ENCODE measurements around the gene BBS9. TPM values are rescaled to one million over a fixed set of nuclear protein-coding genes. Genes with fewer than 3 reads are reported as not detected.

BBS9 gene
- total RNA-seq, 1 donor from 2014 or later: 51.7 TPM

DNA sequence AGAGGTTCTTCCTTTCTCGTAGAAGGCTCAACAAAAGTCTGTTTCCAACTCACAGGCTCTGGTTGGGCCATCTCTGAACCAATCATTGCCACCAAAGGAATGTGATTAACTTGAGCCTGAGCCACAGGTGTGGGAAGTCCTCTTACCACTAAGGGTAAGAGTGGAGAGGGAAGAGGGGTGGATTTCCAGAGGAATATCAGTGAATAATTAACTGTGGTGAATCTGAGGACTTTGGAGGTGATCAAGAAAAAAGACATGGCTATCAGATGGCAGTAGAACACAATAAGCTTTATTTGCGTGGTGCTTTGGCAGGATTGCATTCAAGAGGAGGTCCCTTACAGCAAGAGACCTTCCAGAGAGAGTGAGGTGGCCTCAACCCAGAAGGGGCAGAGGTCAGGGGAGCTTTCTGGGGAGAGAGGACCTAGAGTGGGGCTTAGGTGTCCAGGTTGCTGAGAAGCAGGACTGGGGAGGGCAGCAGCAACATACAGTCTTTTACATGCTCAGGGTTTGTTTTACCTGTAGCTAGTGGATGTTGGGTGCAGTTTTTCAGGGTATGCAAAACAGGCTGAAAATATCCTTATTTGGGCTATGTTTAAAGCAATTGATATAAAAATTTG is 61.4 kb downstream of the BBS9 start:
- no peaks in the 10 kb centered on the region for H3K36me3 ChIP-seq (ENCODE audit: control insufficient read depth in 3 of 3, insufficient read depth in 3 of 3, low read length in 3 of 3)
- H3K9me3 ChIP-seq (ENCODE audit: control insufficient read depth in 3 of 3, low read length in 3 of 3): no peaks in the 10 kb centered on the region
- no peak overlapping the region for H3K9ac ChIP-seq (ENCODE audit: low read depth in 1 of 3, low read length in 3 of 3)
- H3K4me1 ChIP-seq (ENCODE audit: control insufficient read depth in 3 of 3, insufficient read depth in 3 of 3, low read length in 3 of 3): no peaks in the 10 kb centered on the region
- H3K4me3 ChIP-seq (ENCODE audit: low read length in 3 of 3): no peak overlapping the region
- H3K27me3 ChIP-seq (ENCODE audit: control insufficient read depth in 3 of 3, insufficient read depth in 3 of 3, low read length in 3 of 3): no peaks in the 10 kb centered on the region
- H3K27ac ChIP-seq (ENCODE audit: low read depth, low read length): no peak overlapping the region

GRCh38 chr7:33191340-33191739 is 62.0 kb downstream of the BBS9 start:
- no peak overlapping the region for H3K9ac ChIP-seq (ENCODE audit: low read depth in 1 of 3, low read length in 3 of 3)
- H3K4me3 ChIP-seq (ENCODE audit: low read length in 3 of 3): no peak overlapping the region
- H3K4me1 ChIP-seq (ENCODE audit: control insufficient read depth in 3 of 3, insufficient read depth in 3 of 3, low read length in 3 of 3): peaks cover 2 to 4% (median 3%) of the 10 kb centered on the region in 3 donors
- H3K27ac ChIP-seq (ENCODE audit: low read depth, low read length): no peak overlapping the region
- no peaks in the 10 kb centered on the region for H3K9me3 ChIP-seq (ENCODE audit: control insufficient read depth in 3 of 3, low read length in 3 of 3)
- H3K36me3 ChIP-seq (ENCODE audit: control insufficient read depth in 3 of 3, insufficient read depth in 3 of 3, low read length in 3 of 3): no peaks in the 10 kb centered on the region
- H3K27me3 ChIP-seq (ENCODE audit: control insufficient read depth in 3 of 3, insufficient read depth in 3 of 3, low read length in 3 of 3): no peaks in the 10 kb centered on the region

GRCh38 chr7:33192695-33193291 is 63.4 kb downstream of the BBS9 start:
- Histone ChIP-seq H3K9ac (ENCODE audit: low read depth in 1 of 3, low read length in 3 of 3) (no peak overlapping the region), H3K4me1 (ENCODE audit: control insufficient read depth in 3 of 3, insufficient read depth in 3 of 3, low read length in 3 of 3) (peaks cover 3 to 5% (median 4%) of the 10 kb centered on the region in 3 donors), H3K27ac (ENCODE audit: low read depth, low read length) (no peak overlapping the region), H3K9me3 (ENCODE audit: control insufficient read depth in 3 of 3, low read length in 3 of 3) (no peaks in the 10 kb centered on the region), H3K4me3 (ENCODE audit: low read length in 3 of 3) (no peak overlapping the region), H3K36me3 (ENCODE audit: control insufficient read depth in 3 of 3, insufficient read depth in 3 of 3, low read length in 3 of 3) (no peaks in the 10 kb centered on the region), H3K27me3 (ENCODE audit: control insufficient read depth in 3 of 3, insufficient read depth in 3 of 3, low read length in 3 of 3) (no peaks in the 10 kb centered on the region)

DNA sequence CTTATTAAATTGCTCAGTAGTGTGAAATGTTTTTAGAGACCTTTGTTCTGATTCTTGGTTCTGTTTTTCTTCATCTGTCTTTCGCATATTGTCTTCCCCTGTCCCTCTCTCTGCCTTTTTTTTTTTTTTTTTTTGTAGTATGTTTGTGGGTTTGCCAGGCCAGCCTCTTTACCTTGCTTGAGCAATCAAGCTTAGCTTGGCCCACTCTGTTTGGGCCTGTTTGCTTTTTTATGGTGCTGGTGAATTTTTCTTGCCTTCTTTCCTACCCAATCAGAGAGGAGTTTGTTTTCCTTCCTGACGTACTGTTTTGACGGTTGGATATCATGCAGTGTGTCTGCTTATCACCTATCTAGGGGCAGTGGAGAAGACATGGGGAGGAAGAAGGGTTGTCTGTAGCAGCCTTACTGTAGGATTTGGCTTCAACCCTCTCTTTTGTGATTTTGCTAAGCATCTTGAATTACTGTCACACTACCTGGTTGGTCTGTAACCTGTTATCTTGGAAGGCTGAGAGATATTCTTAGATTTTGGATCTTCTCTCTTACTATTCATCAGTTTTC is 64.0 kb downstream of the BBS9 start:
- Histone ChIP-seq H3K27me3 (ENCODE audit: control insufficient read depth in 3 of 3, insufficient read depth in 3 of 3, low read length in 3 of 3) (no peaks in the 10 kb centered on the region), H3K4me3 (ENCODE audit: low read length in 3 of 3) (no peak overlapping the region), H3K27ac (ENCODE audit: low read depth, low read length) (no peak overlapping the region), H3K36me3 (ENCODE audit: control insufficient read depth in 3 of 3, insufficient read depth in 3 of 3, low read length in 3 of 3) (no peaks in the 10 kb centered on the region), H3K9ac (ENCODE audit: low read depth in 1 of 3, low read length in 3 of 3) (no peak overlapping the region), H3K4me1 (ENCODE audit: control insufficient read depth in 3 of 3, insufficient read depth in 3 of 3, low read length in 3 of 3) (peaks cover 3 to 5% (median 4%) of the 10 kb centered on the region in 3 donors), H3K9me3 (ENCODE audit: control insufficient read depth in 3 of 3, low read length in 3 of 3) (no peaks in the 10 kb centered on the region)

GRCh38 chr7:33195264-33195663 is 65.9 kb downstream of the BBS9 start:
- H3K4me3 ChIP-seq (ENCODE audit: low read length in 3 of 3): no peak overlapping the region
- H3K9me3 ChIP-seq (ENCODE audit: control insufficient read depth in 3 of 3, low read length in 3 of 3): no peaks in the 10 kb centered on the region
- H3K27ac ChIP-seq (ENCODE audit: low read depth, low read length): no peak overlapping the region
- no peaks in the 10 kb centered on the region for H3K36me3 ChIP-seq (ENCODE audit: control insufficient read depth in 3 of 3, insufficient read depth in 3 of 3, low read length in 3 of 3)
- no peaks in the 10 kb centered on the region for H3K27me3 ChIP-seq (ENCODE audit: control insufficient read depth in 3 of 3, insufficient read depth in 3 of 3, low read length in 3 of 3)
- H3K4me1 ChIP-seq (ENCODE audit: control insufficient read depth in 3 of 3, insufficient read depth in 3 of 3, low read length in 3 of 3): peaks cover 3 to 5% (median 4%) of the 10 kb centered on the region in 3 donors
- no peak overlapping the region for H3K9ac ChIP-seq (ENCODE audit: low read depth in 1 of 3, low read length in 3 of 3)

- peaks cover 3 to 5% (median 4%) of the 10 kb centered on the region in 3 donors for H3K4me1 ChIP-seq (ENCODE audit: control insufficient read depth in 3 of 3, insufficient read depth in 3 of 3, low read length in 3 of 3)
- H3K4me3 ChIP-seq (ENCODE audit: low read length in 3 of 3): no peak overlapping the region
- H3K9me3 ChIP-seq (ENCODE audit: control insufficient read depth in 3 of 3, low read length in 3 of 3): no peaks in the 10 kb centered on the region
- no peaks in the 10 kb centered on the region for H3K27me3 ChIP-seq (ENCODE audit: control insufficient read depth in 3 of 3, insufficient read depth in 3 of 3, low read length in 3 of 3)
- H3K9ac ChIP-seq (ENCODE audit: low read depth in 1 of 3, low read length in 3 of 3): peak overlapping the region in 1 of 3 donors; percentile 1
- no peaks in the 10 kb centered on the region for H3K36me3 ChIP-seq (ENCODE audit: control insufficient read depth in 3 of 3, insufficient read depth in 3 of 3, low read length in 3 of 3)
- no peak overlapping the region for H3K27ac ChIP-seq (ENCODE audit: low read depth, low read length)
Observed at GRCh38 chr7:33196221-33196620, 66.9 kb downstream of the BBS9 start.

GRCh38 chr7:33200282-33200681 is 70.9 kb downstream of the BBS9 start:
- Histone ChIP-seq H3K9me3 (ENCODE audit: control insufficient read depth in 3 of 3, low read length in 3 of 3) (no peaks in the 10 kb centered on the region), H3K4me1 (ENCODE audit: control insufficient read depth in 3 of 3, insufficient read depth in 3 of 3, low read length in 3 of 3) (peaks cover 3 to 5% (median 4%) of the 10 kb centered on the region in 3 donors), H3K27me3 (ENCODE audit: control insufficient read depth in 3 of 3, insufficient read depth in 3 of 3, low read length in 3 of 3) (no peaks in the 10 kb centered on the region), H3K9ac (ENCODE audit: low read depth in 1 of 3, low read length in 3 of 3) (no peak overlapping the region), H3K4me3 (ENCODE audit: low read length in 3 of 3) (no peak overlapping the region), H3K27ac (ENCODE audit: low read depth, low read length) (no peak overlapping the region), H3K36me3 (ENCODE audit: control insufficient read depth in 3 of 3, insufficient read depth in 3 of 3, low read length in 3 of 3) (no peaks in the 10 kb centered on the region)

DNA sequence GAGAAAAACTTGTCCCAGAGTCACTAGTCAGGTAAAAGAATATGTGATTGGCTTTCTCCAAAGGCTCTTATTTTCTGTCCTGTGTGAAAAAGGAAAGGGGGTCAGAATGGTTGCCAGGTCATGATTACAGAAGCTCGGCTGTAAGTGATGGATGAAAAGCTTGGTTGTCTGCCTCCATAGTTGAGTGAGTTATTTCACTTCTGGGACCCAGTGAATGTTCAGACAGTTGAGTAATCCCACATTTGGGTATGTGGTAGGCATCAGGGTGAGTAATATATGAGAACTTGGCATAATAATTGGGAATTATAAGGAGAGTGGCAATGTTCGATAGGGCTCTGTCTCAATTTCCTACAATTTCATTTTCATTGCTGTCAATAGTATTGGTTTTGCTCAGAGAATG is 72.5 kb downstream of the BBS9 start:
- no peaks in the 10 kb centered on the region for H3K27me3 ChIP-seq (ENCODE audit: control insufficient read depth in 3 of 3, insufficient read depth in 3 of 3, low read length in 3 of 3)
- H3K36me3 ChIP-seq (ENCODE audit: control insufficient read depth in 3 of 3, insufficient read depth in 3 of 3, low read length in 3 of 3): no peaks in the 10 kb centered on the region
- no peaks in the 10 kb centered on the region for H3K9me3 ChIP-seq (ENCODE audit: control insufficient read depth in 3 of 3, low read length in 3 of 3)
- no peak overlapping the region for H3K27ac ChIP-seq (ENCODE audit: low read depth, low read length)
- H3K9ac ChIP-seq (ENCODE audit: low read depth in 1 of 3, low read length in 3 of 3): no peak overlapping the region
- no peak overlapping the region for H3K4me3 ChIP-seq (ENCODE audit: low read length in 3 of 3)
- no peaks in the 10 kb centered on the region for H3K4me1 ChIP-seq (ENCODE audit: control insufficient read depth in 3 of 3, insufficient read depth in 3 of 3, low read length in 3 of 3)

DNA sequence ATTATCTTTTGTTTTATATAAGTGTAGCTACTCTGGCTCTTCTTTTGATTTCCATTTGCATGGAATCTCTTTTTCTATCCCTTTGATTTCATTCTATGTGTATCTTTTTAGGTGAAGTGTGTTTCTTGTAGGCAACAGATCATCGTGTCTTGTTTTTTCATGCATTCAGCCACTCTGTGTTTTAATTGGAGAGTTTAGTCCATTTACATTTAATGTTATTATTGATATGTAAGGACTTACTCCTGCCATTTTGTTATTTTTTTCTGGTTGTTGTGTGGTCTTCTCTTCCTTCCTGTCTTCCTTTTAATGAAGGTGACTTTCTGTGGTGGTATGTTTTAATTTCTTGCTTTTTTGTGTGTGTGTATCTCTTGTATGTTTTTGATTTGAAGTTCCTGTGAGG is 81.6 kb downstream of the BBS9 start:
- Histone ChIP-seq H3K4me3 (ENCODE audit: low read length in 3 of 3) (peak overlapping the region in 1 of 3 donors; percentile 14), H3K27me3 (ENCODE audit: control insufficient read depth in 3 of 3, insufficient read depth in 3 of 3, low read length in 3 of 3) (no peaks in the 10 kb centered on the region)

GRCh38 chr7:33212144-33212543 is 82.8 kb downstream of the BBS9 start:
- no peak overlapping the region for H3K27ac ChIP-seq (ENCODE audit: low read depth, low read length)
- no peak overlapping the region for H3K4me3 ChIP-seq (ENCODE audit: low read length in 3 of 3)
- H3K36me3 ChIP-seq (ENCODE audit: control insufficient read depth in 3 of 3, insufficient read depth in 3 of 3, low read length in 3 of 3): peaks cover 0 to 2% (median 0%) of the 10 kb centered on the region in 3 donors
- H3K27me3 ChIP-seq (ENCODE audit: control insufficient read depth in 3 of 3, insufficient read depth in 3 of 3, low read length in 3 of 3): no peaks in the 10 kb centered on the region
- peaks cover 0 to 11% (median 7%) of the 10 kb centered on the region in 3 donors for H3K9me3 ChIP-seq (ENCODE audit: control insufficient read depth in 3 of 3, low read length in 3 of 3)
- H3K9ac ChIP-seq (ENCODE audit: low read depth in 1 of 3, low read length in 3 of 3): no peak overlapping the region
- no peaks in the 10 kb centered on the region for H3K4me1 ChIP-seq (ENCODE audit: control insufficient read depth in 3 of 3, insufficient read depth in 3 of 3, low read length in 3 of 3)

More for the DNA sequence above, 81.6 kb downstream of the BBS9 start:
- Histone ChIP-seq H3K9ac (ENCODE audit: low read depth in 1 of 3, low read length in 3 of 3) (no peak overlapping the region), H3K4me1 (ENCODE audit: control insufficient read depth in 3 of 3, insufficient read depth in 3 of 3, low read length in 3 of 3) (no peaks in the 10 kb centered on the region), H3K9me3 (ENCODE audit: control insufficient read depth in 3 of 3, low read length in 3 of 3) (peaks cover 0 to 11% (median 7%) of the 10 kb centered on the region in 3 donors), H3K36me3 (ENCODE audit: control insufficient read depth in 3 of 3, insufficient read depth in 3 of 3, low read length in 3 of 3) (peaks cover 0 to 2% (median 0%) of the 10 kb centered on the region in 3 donors), H3K27ac (ENCODE audit: low read depth, low read length) (no peak overlapping the region)
